Natural killer cell (primary cell): Measurements from ENCODE around the gene CCDC15. TPM values are rescaled to one million over a fixed set of nuclear protein-coding genes. Genes with fewer than 3 reads are reported as not detected.
A peak's percentile ranks its signal among the peaks of the same experiment; 100 is the strongest.

ENCODE experiments used
- ATAC-seq, 3 donors: fragments of 150-1000 bp in 2 of 3; fragments of 200-7000 bp in 1 of 3; cut with Tn5 transposase; 1 replicate in 1 of 3; 2 replicates in 2 of 3; pipeline ENCODE4 v1.10.0; 2021; ENCODE audit warnings: mild to moderate bottlenecking in 2 of 3, moderate library complexity in 2 of 3
- DNase-seq, 2 donors: peaks; one replicate each; pipeline versions ENCODE4 v3.0.0 to v3.0.0-alpha.2; 2013 to 2021; ENCODE audit warnings: mixed read lengths in 1 of 2
- H3K27ac ChIP-seq: one replicate; pipeline ENCODE4 v1.5.1; 2013; ENCODE audit warnings: mild to moderate bottlenecking, low read length
- H3K27me3 ChIP-seq: one replicate; pipeline ENCODE4 v1.6.1; 2013; ENCODE audit warnings: low read length; ENCODE audit not compliant: control insufficient read depth, insufficient read depth
- H3K36me3 ChIP-seq: one replicate; pipeline ENCODE4 v1.6.1; 2013; ENCODE audit warnings: low read length; ENCODE audit not compliant: control insufficient read depth, insufficient read depth
- H3K4me1 ChIP-seq: one replicate; pipeline ENCODE4 v1.6.1; 2013; ENCODE audit warnings: low read length; ENCODE audit not compliant: control insufficient read depth, insufficient read depth
- H3K4me3 ChIP-seq: one replicate; pipeline ENCODE4 v1.5.1; 2013; ENCODE audit warnings: low read length
- H3K9me3 ChIP-seq: one replicate; pipeline ENCODE4 v1.6.1; 2013; ENCODE audit warnings: low read length; ENCODE audit not compliant: control insufficient read depth, insufficient read depth
- H3K27ac Mint-ChIP-seq, 2 donors: one replicate each; pipeline ENCODE4 v1.8.0; 2022; ENCODE audit warnings: mild to moderate bottlenecking in 2 of 2, mixed read lengths in 2 of 2, moderate library complexity in 1 of 2
- H3K27me3 Mint-ChIP-seq, 2 donors: one replicate each; pipeline ENCODE4 v1.8.0; 2022; ENCODE audit warnings: low read depth in 2 of 2, mixed read lengths in 2 of 2
- H3K36me3 Mint-ChIP-seq: one replicate; pipeline ENCODE4 v1.8.0; 2022; ENCODE audit warnings: mixed read lengths
- H3K4me1 Mint-ChIP-seq, 2 donors: one replicate each; pipeline ENCODE4 v1.8.0; 2022; ENCODE audit warnings: mixed read lengths in 2 of 2
- H3K4me3 Mint-ChIP-seq: one replicate; pipeline ENCODE4 v1.8.0; 2022; ENCODE audit warnings: mild to moderate bottlenecking, moderate library complexity, mixed read lengths
- H3K9me3 Mint-ChIP-seq, 2 donors: one replicate each; pipeline ENCODE4 v1.8.0; 2022; ENCODE audit warnings: mixed read lengths in 2 of 2
- CTCF ChIP-seq: fragments of 200-600 bp; IDR thresholded peaks from one replicate; pipeline ENCODE4 v1.8.0; 2022; ENCODE audit warnings: antibody characterized with exemption
- WGBS: methylation state at CpG from one replicate; pipeline ENCODE4 v1.1.7; 2013; ENCODE audit warnings: missing lambda C conversion rate; ENCODE audit not compliant: insufficient coverage; 5-methylcytosine and 5-hydroxymethylcytosine counted together
- intact Hi-C: fragments of 100-400 bp; cut with micrococcal nuclease; formaldehyde crosslinking; loops from one replicate; pipeline ENCODE4 v1.14.2; 2022
- total RNA-seq, 4 donors: library from RNA; stranded (reverse); fragments of 120-200 nt in 1 of 4; gene quantifications; one replicate each; pipeline versions ENCODE4 v1.2.3 to v1.2.4, GENCODE V29; 2013 to 2022

The CCDC15 gene
- total RNA-seq, 3 donors from 2014 or later (not counting 1 experiment from before 2014, with no cell fraction given): 3.8 to 4.7 (median 3.9) TPM

GRCh38 chr11:124920870-124921609 lies 33.0 kb upstream of the CCDC15 start:
- H3K27me3 ChIP-seq: no peaks in the 10 kb centered on the region
- ATAC-seq (peak; percentile 82 to 95 (median 94)), DNase-seq (peak; percentile 78 to 92)
- H3K4me1 ChIP-seq: peaks cover 17% of the 10 kb centered on the region
- H3K36me3 Mint-ChIP-seq: no peaks in the 10 kb centered on the region
- H3K4me3 Mint-ChIP-seq: peak overlapping the region; percentile 80
- peaks cover 0 to 11% of the 10 kb centered on the region in 2 donors for H3K4me1 Mint-ChIP-seq
- peaks cover 2 to 6% of the 10 kb centered on the region in 2 donors for H3K27me3 Mint-ChIP-seq
- H3K27ac Mint-ChIP-seq: peak overlapping the region in 1 of 2 donors; percentile 23
- WGBS: 17% methylated on average over 81 of the region's 82 CpGs
- H3K9me3 Mint-ChIP-seq: no peaks in the 10 kb centered on the region
- H3K9me3 ChIP-seq: no peaks in the 10 kb centered on the region
- TF ChIP-seq CTCF: no peak
- H3K4me3 ChIP-seq: peak overlapping the region; percentile 11
- H3K27ac ChIP-seq: peak overlapping the region; percentile 10
- no peaks in the 10 kb centered on the region for H3K36me3 ChIP-seq
- intact Hi-C loops: loop anchor here (2.0 kb wide), 1 partner anchor 44 kb away; no protein-coding TSS in a partner anchor

- no peak overlapping the region for H3K27ac ChIP-seq
- Mint-ChIP-seq H3K9me3 (no peaks in the 10 kb centered on the region), H3K27ac (no peak overlapping the region), H3K4me3 (no peak overlapping the region), H3K36me3 (no peaks in the 10 kb centered on the region), H3K4me1 (peaks cover 0 to 11% of the 10 kb centered on the region in 2 donors), H3K27me3 (no peaks in the 10 kb centered on the region)
- no peaks in the 10 kb centered on the region for H3K9me3 ChIP-seq
- H3K4me1 ChIP-seq: peaks cover 17% of the 10 kb centered on the region
- H3K4me3 ChIP-seq: no peak overlapping the region
- DNase-seq (no peak), ATAC-seq (no peak)
- WGBS: 78% methylated on average over 4 of the region's 4 CpGs
- no peaks in the 10 kb centered on the region for H3K36me3 ChIP-seq
- intact Hi-C loops: no loop called here
- TF ChIP-seq CTCF: no peak
- H3K27me3 ChIP-seq: no peaks in the 10 kb centered on the region
Observed at GRCh38 chr11:124922831-124923230, 31.2 kb upstream of the CCDC15 start.

- no peak for ATAC-seq
- H3K27ac ChIP-seq: no peak overlapping the region
- TF ChIP-seq CTCF: no peak
- no peak overlapping the region for H3K4me3 ChIP-seq
- H3K27me3 ChIP-seq: no peaks in the 10 kb centered on the region
- peaks cover 17% of the 10 kb centered on the region for H3K4me1 ChIP-seq
- Mint-ChIP-seq H3K27ac (no peak overlapping the region), H3K4me1 (peaks cover 0 to 11% of the 10 kb centered on the region in 2 donors), H3K27me3 (no peaks in the 10 kb centered on the region), H3K36me3 (no peaks in the 10 kb centered on the region), H3K9me3 (no peaks in the 10 kb centered on the region), H3K4me3 (no peak overlapping the region)
- no peaks in the 10 kb centered on the region for H3K36me3 ChIP-seq
- H3K9me3 ChIP-seq: no peaks in the 10 kb centered on the region
- DNase-seq: peak in 1 of 2 donors; percentile 49
- intact Hi-C loops: no loop called here
Observed at GRCh38 chr11:124923296-124923695, 30.7 kb upstream of the CCDC15 start.
